ENCODE data around the gene VARS1. TPM values are rescaled to one million over a fixed set of nuclear protein-coding genes. Genes with fewer than 3 reads are reported as not detected.

The VARS1 gene
- total RNA-seq = 36.0 and 38.7 TPM in 2 replicates

GRCh38 chr6:31795616-31796298 is at the start of gene VARS1:
Gene VARS1 (minus strand): TSS chr6:31795752. CDS start chr6:31795217, 535 bp downstream.

GRCh38 chr6:31827286-31828079 is 31.9 kb upstream of the VARS1 start, which contains the start of gene HSPA1B:
Gene HSPA1B (plus strand): TSS chr6:31827738. CDS start chr6:31827951, 213 bp downstream.

GRCh38 chr6:31815025-31815838 is 19.7 kb upstream of the VARS1 start, which contains the start of the genes HSPA1A and HSPA1L:
Gene HSPA1A (plus strand): TSS chr6:31815543. CDS start chr6:31815757, 214 bp downstream.
Gene HSPA1L (minus strand): TSS chr6:31815283. CDS start chr6:31811972, 3,311 bp downstream.

GRCh38 chr6:31806470-31807272 is 11.1 kb upstream of the VARS1 start, which contains the start of gene LSM2:
Gene LSM2 (minus strand): TSS chr6:31806966. CDS start chr6:31806757, 209 bp downstream.

GRCh38 chr6:31776989-31777666 is 18.4 kb downstream of the VARS1 start, which contains the start of gene VWA7:
Gene VWA7 (minus strand): TSS chr6:31777328. CDS start chr6:31776779, 549 bp downstream.

GRCh38 chr6:31762356-31762755 is 33.2 kb downstream of the VARS1 start, which contains the start of gene SAPCD1:
Gene SAPCD1 (plus strand): TSS chr6:31762656. CDS start chr6:31763055, 399 bp downstream.

Other genes with a start within 250 kb of the VARS1 start
- gene ATP6V1G2, start 249.1 kb downstream of the VARS1 start, total RNA-seq = 4.8 and 5.0 TPM in 2 replicates
- gene NFKBIL1, start 248.1 kb downstream of the VARS1 start, total RNA-seq = 27.3 and 31.5 TPM in 2 replicates
- gene LTA, start 223.5 kb downstream of the VARS1 start, total RNA-seq = not detected in 2 replicates
- not detected in 2 replicates for gene TNF, start 220.2 kb downstream of the VARS1 start, total RNA-seq
- not detected in 2 replicates for gene LTB, start 213.3 kb downstream of the VARS1 start, total RNA-seq
- gene LST1, start 209.5 kb downstream of the VARS1 start, total RNA-seq = not detected in 2 replicates
- gene NCR3, start 202.7 kb downstream of the VARS1 start, total RNA-seq = not detected in 2 replicates
- gene AIF1, start 180.5 kb downstream of the VARS1 start, total RNA-seq = not detected in 2 replicates
- 18.6 and 21.4 TPM in 2 replicates for gene PRRC2A, start 175.0 kb downstream of the VARS1 start, total RNA-seq
- 64.6 and 88.0 TPM in 2 replicates for gene BAG6, start 143.1 kb downstream of the VARS1 start, total RNA-seq
- gene APOM, start 139.9 kb downstream of the VARS1 start, total RNA-seq = 1.3 and 2.8 TPM in 2 replicates
- 17.9 and 23.8 TPM in 2 replicates for gene C6orf47, start 135.0 kb downstream of the VARS1 start, total RNA-seq
- 13.4 and 14.3 TPM in 2 replicates for gene GPANK1, start 130.8 kb downstream of the VARS1 start, total RNA-seq
- 97.7 and 99.1 TPM in 2 replicates for gene CSNK2B, start 129.7 kb downstream of the VARS1 start, total RNA-seq
- gene LY6G5B, start 125.8 kb downstream of the VARS1 start, total RNA-seq = 2.1 and 2.6 TPM in 2 replicates
- 0.09 and 0.43 TPM in 2 replicates for gene LY6G5C, start 114.7 kb downstream of the VARS1 start, total RNA-seq
- gene ABHD16A, start 92.4 kb downstream of the VARS1 start, total RNA-seq = 65.4 and 70.2 TPM in 2 replicates
- gene LY6G6F, start 88.9 kb downstream of the VARS1 start, total RNA-seq = not detected in 2 replicates
- gene LY6G6D, start 80.4 kb downstream of the VARS1 start, total RNA-seq = not detected in 2 replicates
- not detected in 2 replicates for gene LY6G6C, start 74.0 kb downstream of the VARS1 start, total RNA-seq
- not detected in 2 replicates for gene MPIG6B, start 72.4 kb downstream of the VARS1 start, total RNA-seq
- gene DDAH2, start 66.5 kb downstream of the VARS1 start, total RNA-seq = 74.1 and 102 TPM in 2 replicates
- 529 and 547 TPM in 2 replicates for gene CLIC1, start 59.2 kb downstream of the VARS1 start, total RNA-seq
- gene MSH5, start 55.7 kb downstream of the VARS1 start, total RNA-seq = 3.2 and 3.3 TPM in 2 replicates
- 0.28 TPM in 2 replicates for gene SAPCD1, start 33.1 kb downstream of the VARS1 start, total RNA-seq
- 0.14 and 0.28 TPM in 2 replicates for gene VWA7, start 18.4 kb downstream of the VARS1 start, total RNA-seq
- 22.3 and 27.3 TPM in 2 replicates for gene LSM2, start 11.2 kb upstream of the VARS1 start, total RNA-seq
- gene HSPA1L, start 19.5 kb upstream of the VARS1 start, total RNA-seq = 1.7 and 1.9 TPM in 2 replicates
- gene HSPA1A, start 19.8 kb upstream of the VARS1 start, total RNA-seq = 63.6 and 87.8 TPM in 2 replicates
- 113 and 131 TPM in 2 replicates for gene HSPA1B, start 32.0 kb upstream of the VARS1 start, total RNA-seq
- 88.7 and 119 TPM in 2 replicates for gene NEU1, start 67.1 kb upstream of the VARS1 start, total RNA-seq
- gene SLC44A4, start 83.2 kb upstream of the VARS1 start, total RNA-seq = not detected in 2 replicates
- 48.6 and 68.9 TPM in 2 replicates for gene EHMT2, start 101.9 kb upstream of the VARS1 start, total RNA-seq
- 3.8 and 7.2 TPM in 2 replicates for gene ZBTB12, start 106.3 kb upstream of the VARS1 start, total RNA-seq
- gene C2, start 132.0 kb upstream of the VARS1 start, total RNA-seq = 5.4 and 8.4 TPM in 2 replicates
- 46.1 and 61.2 TPM in 2 replicates for gene CFB, start 150.3 kb upstream of the VARS1 start, total RNA-seq
- 87.3 and 111 TPM in 2 replicates for gene NELFE, start 163.2 kb upstream of the VARS1 start, total RNA-seq
- gene SKIC2, start 163.4 kb upstream of the VARS1 start, total RNA-seq = 54.3 and 84.7 TPM in 2 replicates
- 11.4 and 12.5 TPM in 2 replicates for gene DXO, start 176.4 kb upstream of the VARS1 start, total RNA-seq
- 7.3 and 11.3 TPM in 2 replicates for gene C4A, start 186.3 kb upstream of the VARS1 start, total RNA-seq
- gene C4B, start 219.0 kb upstream of the VARS1 start, total RNA-seq = 5.5 and 9.3 TPM in 2 replicates
- gene CYP21A2, start 242.7 kb upstream of the VARS1 start, total RNA-seq = not detected in 2 replicates